DMS114 treated with DMSO at 0.1 percent for 48 hours (cell line): ENCODE data around the gene LPIN1.
"Not testable (repeated sequence)": the region's sequence is repeated elsewhere in the genome, so short reads cannot be mapped to it uniquely, and the experiment has no call there.

ENCODE experiments used
- DNase-seq: peaks from one replicate; lab custom pipeline; 2025; ENCODE audit not compliant: unreplicated experiment; lab: John Stamatoyannopoulos, UW

The LPIN1 gene

DNA sequence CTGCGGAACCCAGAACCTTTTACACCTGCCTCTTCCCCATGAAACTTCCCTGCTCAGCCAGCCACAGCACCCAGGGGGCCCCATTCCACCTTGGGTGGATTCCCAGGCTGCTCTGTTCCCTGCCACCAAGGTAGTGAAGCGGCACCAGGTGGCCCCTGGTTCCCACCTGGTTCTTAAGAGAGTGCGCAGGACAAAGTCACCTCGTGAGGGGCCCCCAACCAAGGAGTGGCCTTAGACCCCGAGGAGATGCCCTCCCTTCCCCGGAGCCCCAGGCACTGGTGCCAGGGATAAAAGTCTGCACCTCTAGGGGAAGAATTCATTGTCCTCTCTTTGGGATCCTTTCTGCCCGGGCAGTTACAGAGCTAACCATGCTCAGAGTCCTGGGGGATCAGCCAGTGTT, 3.1 kb upstream of the LPIN1 start:
- no peak for DNase-seq

DNA sequence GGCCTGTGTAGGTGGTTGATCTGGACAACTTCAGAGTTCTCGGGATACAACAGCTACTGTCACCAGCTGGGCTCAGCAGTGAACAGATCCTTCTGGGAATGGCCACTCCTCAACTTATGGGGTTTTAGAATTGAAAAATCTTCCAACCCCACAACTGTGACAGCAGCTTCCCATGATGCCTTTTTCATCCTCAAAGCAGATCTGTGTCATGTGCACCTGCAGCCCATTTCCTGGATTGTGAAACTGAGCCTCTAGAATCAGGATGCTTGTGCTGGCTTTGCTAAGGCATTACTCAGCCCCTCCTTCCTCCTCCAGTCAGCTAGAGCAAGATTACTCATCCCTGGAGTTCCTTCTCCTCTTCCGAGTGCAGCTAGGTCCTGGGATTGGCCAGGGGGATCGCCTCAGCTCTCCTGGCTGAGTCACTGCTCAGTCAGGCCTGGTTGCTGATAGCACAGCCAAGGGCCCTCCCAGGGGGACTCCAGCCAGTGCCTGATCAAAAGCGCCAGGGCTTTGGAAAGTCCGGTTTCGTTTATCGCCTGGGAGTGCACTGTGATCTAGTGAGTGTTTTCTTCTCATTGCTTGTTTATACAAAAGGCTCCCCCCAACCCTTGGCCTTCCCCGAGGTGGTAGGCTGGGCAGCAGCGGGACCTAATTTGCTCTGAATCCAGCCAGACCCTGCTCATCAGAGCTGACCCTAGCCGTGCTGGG, 2.4 kb upstream of the LPIN1 start:
- peak; percentile 34 for DNase-seq

DNA sequence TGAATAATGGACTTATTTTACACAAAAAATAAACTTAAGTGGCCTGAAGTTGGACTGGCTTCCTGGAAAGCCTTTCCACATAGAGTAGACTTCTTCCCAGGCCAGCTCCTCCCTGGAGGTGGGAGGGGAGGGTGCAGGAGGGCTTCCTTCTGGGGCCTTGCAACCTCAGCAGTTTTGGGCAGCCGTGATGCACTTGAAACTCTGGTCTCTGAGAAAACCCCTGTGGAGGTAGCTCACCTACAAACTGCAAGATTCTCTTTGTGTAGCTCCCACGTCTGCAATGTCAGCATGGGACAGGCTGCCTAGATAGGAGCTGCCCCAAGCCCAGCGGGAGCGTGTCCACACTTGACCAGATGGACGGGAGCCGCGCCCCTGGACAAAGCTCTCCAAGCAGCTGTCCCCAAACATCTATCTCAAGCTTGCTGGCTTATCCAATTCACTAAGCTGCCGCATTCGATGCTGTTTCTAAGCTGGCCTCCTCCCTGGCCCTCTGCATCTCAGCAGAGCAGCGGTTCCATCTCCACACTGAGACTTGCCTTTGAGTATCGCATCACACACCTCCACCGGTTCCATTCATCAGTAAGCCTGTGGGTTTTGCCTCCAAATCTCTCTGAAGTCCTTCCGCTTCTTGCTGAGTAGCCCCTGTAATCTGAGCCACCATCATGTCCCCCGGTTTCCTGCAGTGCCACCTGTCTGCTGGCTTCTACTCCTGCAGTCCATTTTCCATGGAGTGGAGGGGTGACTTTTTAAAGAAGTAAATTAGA, 1.6 kb upstream of the LPIN1 start:
- DNase-seq: no peak

DNA sequence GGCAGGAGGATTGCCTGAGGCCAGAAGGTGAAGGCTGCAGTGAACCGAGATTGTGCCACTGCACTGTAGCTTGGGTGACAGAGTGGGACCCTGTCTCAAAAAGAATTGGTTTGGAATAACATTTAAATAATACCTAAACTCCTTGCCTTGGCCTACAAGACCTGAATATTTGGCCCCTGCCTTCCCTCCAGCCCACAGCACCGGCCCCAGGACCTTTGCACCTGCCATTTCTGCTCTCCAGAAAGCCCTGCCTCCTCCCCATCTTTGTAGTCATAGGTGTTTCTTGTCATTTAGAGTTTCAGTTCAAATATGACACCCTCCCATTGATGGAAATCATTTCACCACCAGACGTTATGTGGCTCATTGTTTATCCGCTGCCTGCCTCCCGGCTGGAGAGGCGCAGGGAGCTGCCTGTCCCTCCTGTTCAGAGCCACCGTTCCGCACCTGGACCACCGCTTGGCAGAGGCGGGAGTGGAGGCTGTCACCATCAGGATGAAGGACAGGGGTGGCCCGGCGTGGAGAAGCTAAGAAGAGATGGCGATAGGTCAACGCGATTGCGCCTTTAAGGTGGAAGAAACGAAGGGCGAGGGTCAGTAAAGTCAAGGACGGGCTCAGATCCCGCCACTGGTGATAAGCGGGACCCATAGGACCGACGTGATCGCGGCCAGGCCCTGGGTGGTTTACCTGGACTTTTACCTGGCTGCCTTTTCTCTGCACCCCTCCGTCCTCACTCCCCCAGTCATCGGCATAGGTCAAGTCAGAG, 638 bp upstream of the LPIN1 start:
- no peak for DNase-seq

DNA sequence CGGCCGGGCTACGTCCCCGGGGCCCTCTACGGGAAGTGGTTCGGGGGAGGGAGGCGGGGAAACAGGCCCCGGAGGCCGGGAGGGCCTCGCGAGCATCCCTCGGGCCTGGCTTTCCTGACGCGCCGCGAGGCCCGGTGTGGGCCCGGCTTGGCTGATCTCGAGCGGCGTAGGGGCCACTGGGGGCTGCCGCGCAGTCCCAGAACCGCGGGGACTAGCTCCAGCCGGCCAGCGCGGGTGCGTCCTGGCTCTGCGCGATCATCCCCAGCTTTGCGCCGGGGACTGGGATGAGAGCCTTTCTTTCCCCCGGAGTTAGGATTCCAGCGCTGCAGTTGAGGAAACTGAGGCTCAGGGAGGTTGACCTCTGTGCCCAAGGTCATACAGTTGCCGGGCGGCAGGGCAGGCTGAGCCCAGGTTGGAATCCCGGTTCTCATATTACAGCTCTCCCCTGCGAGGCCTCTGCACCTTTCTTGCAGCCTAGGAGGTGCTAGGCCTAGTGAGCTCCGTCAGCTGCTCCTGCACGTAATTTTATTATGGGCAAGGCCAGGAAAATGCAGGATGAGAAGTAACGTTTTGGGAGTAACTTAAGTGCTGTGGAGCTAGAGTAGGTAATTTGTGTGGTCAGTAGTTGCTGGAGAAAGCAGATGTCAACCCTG, 501 bp downstream of the LPIN1 start:
- no peak for DNase-seq

DNA sequence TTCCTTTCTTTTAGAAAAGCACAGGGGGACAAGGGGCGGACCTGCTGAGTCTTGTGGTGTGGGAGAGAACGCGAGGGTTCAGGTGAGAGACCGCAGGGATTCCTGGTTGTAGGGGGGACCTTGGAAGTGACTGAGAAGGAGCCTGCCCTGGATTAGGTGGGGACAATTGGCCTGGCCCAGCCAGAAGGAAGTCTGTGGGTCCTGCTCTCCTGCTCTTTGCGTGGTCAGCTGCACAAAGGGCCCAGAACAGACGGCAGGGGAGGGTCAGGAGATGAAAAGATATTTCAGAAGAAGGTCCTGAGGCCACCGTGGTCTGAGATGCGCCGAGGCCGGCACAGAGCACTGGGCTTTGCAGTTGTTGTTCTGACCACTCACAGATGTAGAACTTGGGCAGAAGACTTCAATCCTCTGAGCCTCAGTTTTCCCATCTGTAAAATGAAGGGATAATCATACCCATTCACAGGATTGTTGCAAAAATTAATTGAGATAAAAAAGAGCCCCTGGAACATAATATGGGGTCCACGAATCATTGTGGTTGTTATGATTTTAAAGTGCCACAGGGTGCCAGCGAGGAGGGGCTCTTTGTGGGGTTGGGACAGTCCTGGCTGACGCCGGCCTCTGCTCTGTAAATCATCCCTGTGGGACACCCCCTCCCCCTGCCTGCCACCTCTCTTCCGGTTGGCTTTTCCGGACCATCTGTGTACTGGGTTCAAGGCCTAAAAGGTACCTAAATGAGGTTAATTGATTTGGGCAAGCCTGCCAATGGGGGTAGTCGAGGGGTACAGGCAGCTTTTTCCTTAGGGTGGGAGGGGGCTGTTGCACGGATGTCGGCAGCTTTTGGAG, 1.8 kb downstream of the LPIN1 start:
- no peak for DNase-seq

DNA sequence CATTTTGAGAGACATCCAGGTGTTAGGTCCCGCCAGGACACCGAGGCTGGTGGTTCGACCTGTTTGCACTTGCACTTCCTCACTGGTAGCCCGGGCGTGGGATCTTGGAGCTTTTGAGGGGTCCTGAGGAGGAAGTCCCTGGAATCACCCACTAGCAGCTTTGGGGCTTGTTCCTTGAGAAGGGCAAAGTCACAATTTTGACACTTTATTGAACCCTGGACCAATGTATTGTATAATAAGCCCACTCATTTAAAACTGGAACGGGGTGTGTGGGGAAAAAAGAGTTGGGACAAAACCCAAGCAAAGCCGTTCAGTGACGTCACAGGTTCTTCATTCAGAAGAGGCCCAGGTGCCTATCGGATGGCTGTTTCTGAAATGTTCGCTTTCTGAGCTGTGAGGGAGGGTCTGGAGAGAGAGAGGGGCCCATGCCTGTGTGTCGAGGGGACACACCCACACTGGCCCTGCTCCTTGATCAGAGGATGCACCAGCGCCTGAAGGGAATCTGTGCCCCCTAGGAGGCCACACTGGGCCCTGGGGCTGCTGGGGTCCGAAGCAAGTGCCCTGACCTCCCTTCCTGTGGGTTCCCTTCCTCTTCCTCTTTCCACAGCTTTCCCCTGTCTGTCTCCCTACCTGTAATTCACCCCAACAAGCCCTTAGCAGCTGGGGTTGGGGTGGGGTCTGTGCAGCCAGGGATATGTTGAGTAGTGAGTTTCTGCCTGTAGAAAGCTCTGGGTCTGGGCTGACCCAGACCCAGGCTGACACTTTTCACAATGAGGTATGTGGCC, 2.6 kb downstream of the LPIN1 start:
- no peak for DNase-seq

DNA sequence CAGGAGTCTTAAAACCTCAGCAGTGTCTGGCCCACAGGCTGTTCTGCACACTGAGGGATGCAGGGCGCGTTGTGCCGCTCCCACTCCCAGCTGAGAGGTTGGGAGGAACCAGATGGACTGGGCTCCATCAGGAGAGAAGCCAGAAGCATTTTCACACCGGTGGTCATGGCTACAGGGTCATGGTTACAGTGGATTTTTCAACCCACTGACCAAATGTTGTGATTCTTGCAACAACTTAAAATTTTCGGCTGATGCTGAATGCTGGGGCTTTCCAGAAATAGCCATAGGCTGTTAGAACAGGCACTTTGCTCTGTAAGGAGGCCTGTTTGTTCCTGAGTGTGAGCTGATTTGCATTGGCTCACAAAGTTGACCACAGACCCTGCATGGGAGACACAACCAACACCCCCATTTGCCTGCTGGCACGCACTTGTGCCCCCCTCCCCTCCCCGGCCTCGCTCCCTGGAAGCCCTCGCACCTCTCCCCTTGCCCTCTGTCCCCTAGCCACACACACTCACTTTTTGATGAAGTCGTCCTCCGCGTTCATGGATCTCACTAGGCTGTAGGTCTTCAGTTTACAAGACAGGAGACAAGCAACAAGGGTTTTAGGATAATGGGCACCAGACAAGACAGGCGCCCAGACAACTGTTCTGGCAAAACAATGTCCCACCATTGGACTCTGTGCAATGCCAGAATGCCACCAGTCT, 3.4 kb downstream of the LPIN1 start:
- DNase-seq: no peak

DNA sequence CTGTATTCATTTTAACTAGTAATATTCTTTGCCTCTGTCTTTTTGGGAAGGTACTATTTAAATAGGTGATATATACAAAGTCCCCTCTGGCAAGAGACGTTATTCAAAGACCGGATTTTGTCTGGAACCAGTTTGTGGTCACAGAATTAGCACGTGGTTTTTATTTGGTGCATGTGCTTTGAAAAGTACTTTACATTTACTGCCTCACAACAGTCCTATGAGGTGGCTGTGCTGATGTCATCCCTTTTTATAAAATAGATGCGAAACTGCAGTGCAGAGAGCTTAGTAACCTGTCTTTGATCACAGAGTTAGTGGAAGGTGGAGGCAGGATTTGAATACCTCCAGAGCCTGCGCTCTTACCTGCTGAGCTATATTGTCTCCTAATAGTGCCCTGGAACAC, 4.0 kb downstream of the LPIN1 start:
- no peak for DNase-seq

DNA sequence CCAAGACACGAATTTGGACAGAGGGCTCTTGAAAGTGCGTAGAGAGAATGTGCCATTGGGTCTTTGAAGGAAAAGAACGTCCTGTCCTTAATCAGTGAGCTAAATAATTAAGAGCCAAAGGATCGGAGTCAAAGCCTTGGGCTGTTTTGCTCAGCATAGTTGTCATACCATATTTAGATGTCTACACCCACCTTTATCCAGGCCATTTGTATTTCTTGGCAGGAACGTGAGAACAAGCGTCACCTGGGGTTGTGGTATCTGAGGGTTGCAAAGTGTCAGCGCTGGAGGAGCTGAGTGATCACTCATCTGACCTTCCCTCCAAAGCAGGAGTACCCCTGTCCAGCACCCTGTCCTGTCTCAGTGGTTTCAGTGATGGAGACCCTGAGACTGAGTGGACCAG, 4.5 kb downstream of the LPIN1 start:
- DNase-seq: no peak

DNA sequence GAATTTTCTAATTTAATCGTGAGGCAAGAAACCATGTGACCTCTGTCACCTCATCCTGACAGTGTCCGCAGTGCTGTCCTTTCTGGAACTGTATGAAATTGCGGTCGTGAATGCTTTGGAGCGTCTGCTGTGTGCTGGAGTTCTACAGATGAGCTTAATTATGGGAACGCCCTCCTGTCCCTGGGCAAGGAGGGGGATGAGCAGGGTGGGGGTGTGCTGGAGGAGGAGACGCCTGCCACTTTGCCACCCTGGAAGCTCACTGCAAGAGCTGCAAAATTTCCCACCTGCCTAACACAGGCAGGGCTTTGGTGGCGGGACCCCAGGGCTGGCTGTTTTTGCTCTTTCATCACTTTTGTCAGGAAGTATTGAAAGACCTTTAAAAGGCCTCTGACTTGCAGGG, 6.5 kb downstream of the LPIN1 start:
- no peak for DNase-seq

DNA sequence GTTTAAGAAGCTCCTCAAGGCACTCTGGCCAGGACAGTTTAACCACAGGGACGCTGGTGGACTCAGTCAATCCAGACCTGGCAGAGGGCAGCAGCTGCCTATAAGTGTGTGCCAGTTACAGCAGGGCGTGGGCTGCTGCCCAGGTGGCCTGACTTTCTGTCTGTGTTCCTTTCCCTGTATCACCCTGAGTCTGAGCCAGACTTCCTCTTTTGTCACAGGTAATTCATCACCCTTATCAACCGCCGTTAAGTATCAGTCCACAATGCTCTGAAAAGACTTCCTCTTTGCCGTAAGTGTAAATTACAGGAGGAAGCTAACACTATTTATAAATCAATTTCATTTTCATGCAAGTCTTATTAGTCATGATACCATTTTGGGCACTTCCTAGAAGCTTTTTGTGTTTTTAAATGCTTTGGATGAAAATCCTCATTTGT, 7.0 kb downstream of the LPIN1 start:
- DNase-seq: no peak

DNA sequence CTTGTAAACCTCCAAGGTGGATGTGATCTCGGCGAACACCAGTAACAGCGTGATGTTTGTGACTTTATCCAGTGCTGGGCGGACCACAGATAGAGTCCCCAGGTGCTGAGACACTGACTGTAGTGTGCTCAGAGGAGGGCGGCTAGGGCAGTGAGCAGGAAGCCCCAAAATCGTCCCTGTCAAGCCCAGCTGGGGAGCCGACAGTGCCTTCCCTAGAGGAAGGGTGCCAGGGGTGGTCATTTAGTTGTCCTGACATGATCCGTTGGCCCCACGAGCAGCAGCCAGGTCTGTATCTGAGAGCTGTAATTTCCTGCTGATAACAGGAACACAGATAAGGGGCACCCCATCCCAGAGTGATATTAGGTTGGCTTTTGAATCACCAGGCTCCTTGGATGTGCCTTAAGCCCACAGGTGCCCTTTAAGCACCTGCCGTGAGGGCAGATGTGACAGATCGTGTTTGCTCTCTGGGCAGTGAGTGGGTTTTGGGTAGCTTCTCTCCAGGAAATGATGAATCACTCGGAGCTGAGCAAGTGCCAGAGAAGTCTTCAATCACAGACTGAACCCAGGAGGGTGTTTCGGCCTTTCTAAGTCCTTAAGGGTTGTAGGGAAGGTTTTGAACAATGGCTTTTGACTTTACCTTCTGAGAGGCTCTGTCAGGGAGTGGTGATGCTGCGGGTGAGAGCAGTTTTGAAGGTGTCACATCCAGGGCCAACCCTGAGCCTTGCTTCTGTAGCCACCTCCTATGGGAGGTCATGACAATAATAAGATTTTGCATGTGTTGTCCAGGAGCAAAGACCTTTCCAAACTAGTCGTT, 7.7 kb downstream of the LPIN1 start:
- DNase-seq: no peak

DNA sequence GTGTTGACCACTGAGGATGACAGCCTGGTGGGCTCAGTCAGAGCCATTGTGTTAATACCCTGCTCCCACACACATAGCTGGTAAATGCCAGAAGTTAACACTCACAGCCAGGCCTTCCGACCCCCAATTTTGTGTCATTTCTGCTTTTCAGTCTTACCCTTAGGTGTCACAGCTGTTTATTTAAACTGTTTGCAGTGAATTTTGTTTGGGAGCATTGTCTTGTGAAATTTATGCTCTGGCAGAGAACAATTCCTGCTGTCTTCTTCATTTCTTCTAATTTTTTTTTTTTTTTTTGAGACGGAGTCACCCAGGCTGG, 8.2 kb downstream of the LPIN1 start:
- no peak for DNase-seq

DNA sequence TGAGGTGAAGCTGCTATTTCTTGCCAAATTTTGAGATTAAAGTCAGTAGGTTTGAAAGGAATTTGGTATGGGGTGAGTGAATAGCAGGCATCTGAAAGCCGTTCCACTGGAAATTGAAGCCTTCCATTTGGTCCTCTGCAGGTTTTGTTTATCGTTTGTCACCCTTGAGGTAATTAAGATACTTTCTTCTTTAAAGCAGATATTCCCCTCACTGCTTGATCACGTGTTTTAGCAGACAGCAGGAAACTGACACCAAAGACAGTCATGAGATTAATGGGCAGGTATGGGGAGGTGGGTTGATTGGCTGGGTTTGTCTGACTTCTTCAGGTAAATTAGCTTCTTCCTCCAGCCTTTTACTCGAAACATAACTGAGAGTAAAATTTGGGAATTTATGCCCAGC, 10.7 kb downstream of the LPIN1 start:
- no peak for DNase-seq

DNA sequence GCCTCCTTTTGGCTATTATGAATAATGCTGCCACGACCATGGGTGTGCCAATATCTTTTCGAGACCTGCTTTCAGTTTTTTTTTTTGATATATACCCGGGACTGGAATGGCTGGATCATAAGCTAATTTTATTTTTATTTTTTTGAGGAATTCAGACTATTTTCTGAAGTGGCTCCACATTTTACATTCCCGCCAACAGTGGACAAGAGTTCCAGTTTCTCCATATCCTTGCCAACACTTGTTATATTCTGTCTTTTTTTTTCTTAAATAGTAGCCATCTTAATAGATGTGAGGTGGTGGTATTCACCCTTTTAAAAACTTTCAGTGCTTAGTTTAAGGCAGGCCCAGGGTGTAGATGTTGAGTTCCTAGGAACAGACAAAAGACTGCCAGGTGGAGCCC, 11.8 kb downstream of the LPIN1 start:
- DNase-seq: no peak

DNA sequence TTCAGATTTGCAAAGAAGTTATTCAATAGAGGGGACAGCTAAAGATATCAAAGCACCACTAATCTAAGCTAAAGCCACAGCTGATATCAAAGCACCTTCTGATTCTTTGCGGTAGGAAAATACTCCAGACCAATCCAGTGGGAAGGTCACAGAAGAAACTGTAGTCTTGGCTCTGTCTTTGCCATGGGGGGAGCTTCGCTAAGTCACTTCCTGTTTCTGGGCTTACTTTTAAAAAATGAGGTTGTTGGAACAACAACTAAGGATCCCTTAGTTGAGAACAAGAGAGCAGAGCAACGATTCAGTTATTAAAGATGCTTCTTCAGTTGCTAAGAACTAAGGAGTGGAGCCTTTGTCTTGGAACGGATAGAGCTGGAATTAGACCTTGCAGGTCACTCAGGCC, 12.2 kb downstream of the LPIN1 start:
- DNase-seq: no peak

DNA sequence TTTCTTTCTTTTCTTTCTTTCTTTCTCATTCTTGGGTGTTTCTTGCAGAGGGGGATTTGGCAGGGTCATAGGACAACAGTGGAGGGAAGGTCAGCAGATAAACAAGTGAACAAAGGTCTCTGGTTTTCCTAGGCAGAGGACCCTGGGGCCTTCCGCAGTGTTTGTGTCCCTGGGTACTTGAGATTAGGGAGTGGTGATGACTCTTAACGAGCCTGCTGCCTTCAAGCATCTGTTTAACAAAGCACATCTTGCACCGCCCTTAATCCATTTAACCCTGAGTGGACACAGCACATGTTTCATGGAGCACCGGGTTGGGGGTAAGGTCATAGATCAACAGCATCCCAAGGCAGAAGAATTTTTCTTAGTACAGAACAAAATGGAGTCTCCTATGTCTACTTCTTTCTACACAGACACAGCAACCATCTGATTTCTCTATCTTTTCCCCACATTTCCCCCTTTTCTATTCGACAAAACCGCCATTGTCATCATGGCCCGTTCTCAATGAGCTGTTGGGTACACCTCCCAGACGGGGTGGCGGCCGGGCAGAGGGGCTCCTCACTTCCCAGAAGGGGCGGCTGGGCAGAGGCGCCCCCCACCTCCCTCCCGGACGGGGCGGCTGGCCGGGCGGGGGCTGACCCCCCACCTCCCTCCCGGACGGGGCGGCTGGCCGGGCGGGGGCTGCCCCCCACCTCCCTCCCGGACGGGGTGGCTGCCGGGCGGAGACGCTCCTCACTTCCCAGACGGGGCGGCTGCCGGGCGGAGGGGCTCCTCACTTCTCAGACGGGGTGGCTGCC, 12.9 kb downstream of the LPIN1 start:
- not testable (repeated sequence) for DNase-seq
